AG10803 (cell line): ENCODE measurements around the gene FUNDC2.

ENCODE experiments used
- DNase-seq: peaks from one replicate; pipeline ENCODE4 v3.0.0; 2010; ENCODE audit warnings: low read depth
- H3K4me3 ChIP-seq: 2 replicates; pipeline ENCODE4 v1.5.1; 2011; ENCODE audit warnings: mild to moderate bottlenecking, low read length, control low read depth
- CTCF ChIP-seq: conservative IDR thresholded peaks from 2 replicates; pipeline ENCODE4 v1.5.1; 2011; ENCODE audit warnings: mild to moderate bottlenecking, low read length, control low read depth, inconsistent platforms

Gene FUNDC2

GRCh38 chrX:155026727-155027508 lies at the start of gene FUNDC2:
FUNDC2 (plus strand) TSS chrX:155026844; CDS start chrX:155026939, 95 bp downstream.
- H3K4me3 ChIP-seq, result peak within 1 kb of the TSS; percentile 76
- DNase-seq, result peak; percentile 95
- no peak for TF ChIP-seq CTCF

GRCh38 chrX:154979629-154980028 lies 47.0 kb upstream of the FUNDC2 start:
- DNase-seq, result no peak
- H3K4me3 ChIP-seq, result no peak overlapping the region
- TF ChIP-seq CTCF, result no peak

GRCh38 chrX:154980330-154981115 lies 46.1 kb upstream of the FUNDC2 start:
- DNase-seq, result peak; percentile 56
- H3K4me3 ChIP-seq, result peak overlapping the region; percentile 61
- peak; percentile 64 for TF ChIP-seq CTCF

GRCh38 chrX:154981116-154981411 lies 45.6 kb upstream of the FUNDC2 start:
- no peak for TF ChIP-seq CTCF
- H3K4me3 ChIP-seq, result no peak overlapping the region
- DNase-seq, result no peak

- peak; percentile 0 for DNase-seq
- no peak for TF ChIP-seq CTCF
- H3K4me3 ChIP-seq, result no peak overlapping the region
These were observed 39.6 kb upstream of the FUNDC2 start for GRCh38 chrX:154986826-154987575.

GRCh38 chrX:154987940-154988339 lies 38.7 kb upstream of the FUNDC2 start:
- DNase-seq, result no peak
- no peak for TF ChIP-seq CTCF
- H3K4me3 ChIP-seq, result no peak overlapping the region
